ENCODE measurements around the gene RNF128. TPM values are rescaled to one million over a fixed set of nuclear protein-coding genes. Genes with fewer than 3 reads are reported as not detected.

Gene RNF128
- 0.43 to 0.86 TPM (median 0.58 TPM) in 3 replicates for total RNA-seq

- no peak within 1 kb of the TSS for H3K27ac Mint-ChIP-seq
- DNase-seq (ENCODE audit: low spot score in 2 of 2, unreplicated experiment in 2 of 2) = peak in 1 of 2 experiments; percentile 42
- H3K27me3 Mint-ChIP-seq (ENCODE audit: low read depth) = peaks cover 79% of the 10 kb centered on the region
These were observed at the start of gene RNF128 for GRCh38 chrX:106726485-106727437. Gene RNF128, plus strand, starts transcription at chrX:106726701. Its CDS starts 213 bp downstream, at chrX:106726914.

GRCh38 chrX:106680716-106681115 lies 45.8 kb upstream of the RNF128 start:
- Mint-ChIP-seq H3K4me3 (no peak overlapping the region), H3K36me3 (no peaks in the 10 kb centered on the region), H3K9me3 (peaks cover 20% of the 10 kb centered on the region), H3K27ac (no peak overlapping the region), H3K4me1 (no peaks in the 10 kb centered on the region), H3K27me3 (ENCODE audit: low read depth) (peaks cover 1% of the 10 kb centered on the region)
- DNase-seq (ENCODE audit: low spot score in 2 of 2, unreplicated experiment in 2 of 2) = no peak
- TF ChIP-seq, protein P1, sequence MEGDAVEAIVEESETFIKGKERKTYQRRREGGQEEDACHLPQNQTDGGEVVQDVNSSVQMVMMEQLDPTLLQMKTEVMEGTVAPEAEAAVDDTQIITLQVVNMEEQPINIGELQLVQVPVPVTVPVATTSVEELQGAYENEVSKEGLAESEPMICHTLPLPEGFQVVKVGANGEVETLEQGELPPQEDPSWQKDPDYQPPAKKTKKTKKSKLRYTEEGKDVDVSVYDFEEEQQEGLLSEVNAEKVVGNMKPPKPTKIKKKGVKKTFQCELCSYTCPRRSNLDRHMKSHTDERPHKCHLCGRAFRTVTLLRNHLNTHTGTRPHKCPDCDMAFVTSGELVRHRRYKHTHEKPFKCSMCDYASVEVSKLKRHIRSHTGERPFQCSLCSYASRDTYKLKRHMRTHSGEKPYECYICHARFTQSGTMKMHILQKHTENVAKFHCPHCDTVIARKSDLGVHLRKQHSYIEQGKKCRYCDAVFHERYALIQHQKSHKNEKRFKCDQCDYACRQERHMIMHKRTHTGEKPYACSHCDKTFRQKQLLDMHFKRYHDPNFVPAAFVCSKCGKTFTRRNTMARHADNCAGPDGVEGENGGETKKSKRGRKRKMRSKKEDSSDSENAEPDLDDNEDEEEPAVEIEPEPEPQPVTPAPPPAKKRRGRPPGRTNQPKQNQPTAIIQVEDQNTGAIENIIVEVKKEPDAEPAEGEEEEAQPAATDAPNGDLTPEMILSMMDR (IDR thresholded peaks at IDR 0.05; ENCODE audit: unreplicated experiment) = no peak

More at GRCh38 chrX:106726485-106727437, at the start of gene RNF128:
- no peaks in the 10 kb centered on the region for H3K36me3 Mint-ChIP-seq
- peaks cover 9% of the 10 kb centered on the region for H3K4me1 Mint-ChIP-seq
- TF ChIP-seq, protein P1 (IDR thresholded peaks at IDR 0.05; ENCODE audit: unreplicated experiment) = no peak
- peak within 1 kb of the TSS; percentile 77 for H3K4me3 Mint-ChIP-seq
- H3K9me3 Mint-ChIP-seq = peaks cover 23% of the 10 kb centered on the region

GRCh38 chrX:106684207-106684606 lies 42.3 kb upstream of the RNF128 start:
- H3K9me3 Mint-ChIP-seq = peaks cover 50% of the 10 kb centered on the region

GRCh38 chrX:106692425-106693065 lies 34.0 kb upstream of the RNF128 start:
- TF ChIP-seq, protein P1 (IDR thresholded peaks at IDR 0.05; ENCODE audit: unreplicated experiment) = no peak

More at GRCh38 chrX:106684207-106684606, 42.3 kb upstream of the RNF128 start:
- Mint-ChIP-seq H3K36me3 (no peaks in the 10 kb centered on the region), H3K4me1 (no peaks in the 10 kb centered on the region), H3K27me3 (ENCODE audit: low read depth) (peaks cover 6% of the 10 kb centered on the region), H3K27ac (no peak overlapping the region), H3K4me3 (no peak overlapping the region)
- DNase-seq (ENCODE audit: low spot score in 2 of 2, unreplicated experiment in 2 of 2) = no peak
- TF ChIP-seq, protein P1 (IDR thresholded peaks at IDR 0.05; ENCODE audit: unreplicated experiment) = no peak

DNA sequence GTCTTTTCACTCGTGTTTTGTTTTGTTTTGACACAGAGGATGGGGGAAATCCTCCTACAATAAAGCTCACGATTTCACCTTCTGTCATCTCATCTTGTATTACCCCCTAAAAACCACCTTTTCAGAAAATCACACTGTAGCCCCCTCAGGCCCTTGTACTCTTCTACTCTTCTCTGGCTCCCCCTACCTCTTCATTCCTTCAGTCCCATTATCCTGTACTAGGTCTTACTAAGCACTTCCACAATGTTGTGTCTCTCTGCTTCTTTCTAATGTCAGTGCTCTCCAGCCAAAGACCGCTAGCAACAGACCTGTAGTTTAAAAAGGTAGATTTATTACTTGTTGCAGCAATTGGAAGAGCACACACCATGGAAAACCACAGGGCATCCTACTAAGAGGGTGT lies 30.0 kb upstream of the RNF128 start:
- DNase-seq (ENCODE audit: low spot score in 2 of 2, unreplicated experiment in 2 of 2) = no peak
- Mint-ChIP-seq H3K36me3 (no peaks in the 10 kb centered on the region), H3K4me3 (no peak overlapping the region), H3K27me3 (ENCODE audit: low read depth) (no peaks in the 10 kb centered on the region), H3K9me3 (peaks cover 25% of the 10 kb centered on the region), H3K4me1 (peaks cover 10% of the 10 kb centered on the region), H3K27ac (no peak overlapping the region)
- TF ChIP-seq, protein P1 (IDR thresholded peaks at IDR 0.05; ENCODE audit: unreplicated experiment) = no peak

More at GRCh38 chrX:106692425-106693065, 34.0 kb upstream of the RNF128 start:
- Mint-ChIP-seq H3K9me3 (peaks cover 30% of the 10 kb centered on the region), H3K27ac (peak overlapping the region; percentile 47), H3K4me3 (no peak overlapping the region), H3K4me1 (peaks cover 10% of the 10 kb centered on the region), H3K27me3 (ENCODE audit: low read depth) (no peaks in the 10 kb centered on the region), H3K36me3 (no peaks in the 10 kb centered on the region)
- DNase-seq (ENCODE audit: low spot score in 2 of 2, unreplicated experiment in 2 of 2) = no peak
